ENCODE measurements around the gene GNA12. TPM values are rescaled to one million over a fixed set of nuclear protein-coding genes. Genes with fewer than 3 reads are reported as not detected.
A peak's percentile ranks its signal among the peaks of the same experiment; 100 is the strongest.

GNA12 gene
- total and polyA plus RNA-seq, 10 of the 15 experiments (the other 5 are each of a cell fraction or from before 2014, with no cell fraction given): 1.9 to 51.8 (median 12.6) TPM

GRCh38 chr7:2844153-2845033 lies at the start of gene GNA12 (continued):
- TF ChIP-seq ZBTB4 (CRISPR knock-in tag; IDR thresholded peaks at IDR 0.05) (no peak), CBX3 (IDR thresholded peaks at IDR 0.05; ENCODE audit: borderline replicate concordance, low read depth) (no peak), ZSCAN29 (IDR thresholded peaks at IDR 0.05) (no peak), ZBTB33 (IDR thresholded peaks at IDR 0.05) (no peak), NR2C2 (IDR thresholded peaks at IDR 0.05; ENCODE audit: borderline replicate concordance, control insufficient read depth, insufficient read length, low read depth) (no peak), LARP7 (IDR thresholded peaks at IDR 0.05) (no peak), MTA2 (IDR thresholded peaks at IDR 0.05; ENCODE audit: low read depth) (no peak), IRF5 (IDR thresholded peaks at IDR 0.05; ENCODE audit: borderline replicate concordance) (no peak), BCLAF1 (IDR thresholded peaks at IDR 0.05) (no peak), NBN (IDR thresholded peaks at IDR 0.05) (no peak), CEBPZ (IDR thresholded peaks at IDR 0.05; ENCODE audit: low read depth, low read length) (peak; percentile 86)
